K562 (cell line): ENCODE measurements around the gene NPC1L1. TPM values are rescaled to one million over a fixed set of nuclear protein-coding genes. Genes with fewer than 3 reads are reported as not detected.

ENCODE experiments used
- ATAC-seq: fragments of 200-7000 bp; cut with Tn5 transposase; 3 replicates; pipeline ENCODE4 v1.9.1; 2020; ENCODE audit warnings: moderate library complexity
- BruUV-seq: library from RNA; stranded (reverse); fragments of 400-500 nt; replicated peaks from 2 replicates; lab custom pipeline; 2021; lab: Mats Ljungman, UMichigan
- CTCF ChIA-PET: fragments of 300-600 bp; formaldehyde crosslinking; extraction: SDS; loops from one replicate; lab custom pipeline; 2021; ENCODE audit warnings: low intra/inter-chr PET ratio; lab: Yijun Ruan, JAX
- POLR2A ChIA-PET: fragments of 300-600, 350-650 bp; sonication (Branson Sonifier 250); formaldehyde crosslinking; extraction: SDS; loops from one replicate; lab custom pipeline; 2021; ENCODE audit warnings: antibody characterized with exemption, inconsistent platforms; lab: Yijun Ruan, JAX
- DNase-seq, 4 experiments: peaks; one replicate each; pipeline versions ENCODE4 v3.0.0 to v3.0.0-alpha.2; 2011 to 2018; ENCODE audit warnings: low spot score in 3 of 4, mixed read lengths in 3 of 4; ENCODE audit errors: extremely low read depth in 1 of 4
- FAIRE-seq: peaks from 2 replicates; lab custom pipeline; 2011; peaks lifted over from hg19 to GRCh38; lab: Jason Lieb, UNC
- H2AFZ ChIP-seq: 2 replicates; pipeline ENCODE4 v1.6.0; 2011; ENCODE audit warnings: low read depth, low read length, control low read depth, inconsistent platforms
- H3K27ac ChIP-seq: fragments of 200-600 bp; 3 replicates; pipeline ENCODE4 v1.8.0; 2011; ENCODE audit warnings: low read depth, mild to moderate bottlenecking, control low read depth, inconsistent platforms, low read length, moderate library complexity, mixed read lengths; ENCODE audit errors: extremely low read depth
- H3K27me3 ChIP-seq, 2 experiments: fragments of 300-600 bp in 1 of 2; 2 replicates in 1 of 2; 3 replicates in 1 of 2; pipeline versions ENCODE4 v1.6.0 to v1.8.0; 2011; ENCODE audit warnings: inconsistent platforms in 2 of 2, low read length in 2 of 2, mild to moderate bottlenecking in 1 of 2, mixed read lengths in 1 of 2, moderate library complexity in 1 of 2; ENCODE audit not compliant: control insufficient read depth in 2 of 2, insufficient read depth in 2 of 2
- H3K36me3 ChIP-seq: fragments of 300-600 bp; 3 replicates; pipeline ENCODE4 v1.8.0; 2011; ENCODE audit warnings: mild to moderate bottlenecking, low read length, inconsistent platforms; ENCODE audit not compliant: control insufficient read depth, insufficient read depth
- H3K4me1 ChIP-seq, 2 experiments: fragments of 200-600 bp in 1 of 2; replicated peaks in 1 of 2; 2 replicates in 1 of 2; 3 replicates in 1 of 2; pipeline versions ENCODE4 v1.5.1 to v1.8.0; 2011; ENCODE audit warnings: inconsistent platforms in 2 of 2, low read length in 2 of 2, mild to moderate bottlenecking in 1 of 2, mixed read lengths in 1 of 2, moderate library complexity in 1 of 2; ENCODE audit not compliant: control insufficient read depth in 2 of 2, insufficient read depth in 2 of 2
- H3K4me2 ChIP-seq: 2 replicates; pipeline ENCODE4 v1.6.1; 2011; ENCODE audit warnings: low read length, control low read depth, inconsistent platforms, mixed read lengths; ENCODE audit not compliant: insufficient read depth
- H3K4me3 ChIP-seq: fragments of 200-600 bp; sonication (generic), shearing (Covaris generic); 2 replicates; pipeline ENCODE4 v1.5.1; 2016; ENCODE audit warnings: control low read depth, inconsistent platforms
- H3K79me2 ChIP-seq: fragments of 200-600 bp; 3 replicates; pipeline ENCODE4 v1.8.0; 2011; ENCODE audit warnings: low read length, inconsistent platforms; ENCODE audit not compliant: control insufficient read depth, insufficient read depth
- H3K9ac ChIP-seq, 2 experiments: 2 replicates each; pipeline versions ENCODE4 v1.6.0 to v1.6.1; 2011; ENCODE audit warnings: low read depth in 2 of 2, low read length in 2 of 2, control low read depth in 1 of 2, inconsistent platforms in 1 of 2, mild to moderate bottlenecking in 1 of 2, mixed read lengths in 1 of 2; ENCODE audit not compliant: insufficient read depth in 1 of 2
- H3K9me1 ChIP-seq: one replicate; pipeline ENCODE4 v1.6.0; 2011; ENCODE audit warnings: inconsistent platforms, mild to moderate bottlenecking, low read length, moderate library complexity; ENCODE audit not compliant: control insufficient read depth, insufficient read depth
- H3K9me3 ChIP-seq: replicated peaks from 2 replicates; pipeline ENCODE4 v1.5.1; 2011; ENCODE audit warnings: low read depth, low read length, inconsistent platforms; ENCODE audit not compliant: control insufficient read depth, insufficient read depth
- H4K20me1 ChIP-seq: replicated peaks from 2 replicates; pipeline ENCODE4 v1.6.1; 2011; ENCODE audit warnings: low read length, inconsistent platforms, mixed read lengths; ENCODE audit not compliant: control insufficient read depth, insufficient read depth
- CTCF ChIP-seq, 3 experiments: IDR thresholded peaks in 2 of 3; conservative IDR thresholded peaks in 1 of 3; 2 replicates each; pipeline ENCODE4 v1.5.1; 2011 to 2012; ENCODE audit warnings: low read length in 3 of 3, mild to moderate bottlenecking in 3 of 3, control low read depth in 2 of 3, improper control_type of control experiment in 1 of 3, inconsistent platforms in 1 of 3, low read depth in 1 of 3, mixed read lengths in 1 of 3, moderate library complexity in 1 of 3; ENCODE audit not compliant: insufficient read depth in 2 of 3
- ETS1 ChIP-seq: conservative IDR thresholded peaks from 2 replicates; pipeline ENCODE4 v1.6.1; 2011; ENCODE audit warnings: low read depth, mild to moderate bottlenecking, low read length; ENCODE audit not compliant: control insufficient read depth
- GABPA ChIP-seq: fragments of 200-800 bp; sonication (Bioruptor generic); conservative IDR thresholded peaks from 2 replicates; pipeline ENCODE4 v1.6.1; 2016; ENCODE audit warnings: low read depth, missing genetic modification characterization, missing compliant biosample characterization
- GATAD2A ChIP-seq: fragments of 450-650 bp; IDR thresholded peaks from 2 replicates; pipeline ENCODE4 v1.6.1; 2017
- HCFC1 ChIP-seq: IDR thresholded peaks from 2 replicates; pipeline ENCODE4 v1.6.1; 2012; ENCODE audit warnings: low read depth, low read length, improper control_type of control experiment
- MEF2D ChIP-seq: conservative IDR thresholded peaks from 2 replicates; pipeline ENCODE4 v1.6.1; 2016; ENCODE audit warnings: low read depth, missing genetic modification characterization, missing compliant biosample characterization
- NR2C1 ChIP-seq, 2 experiments: fragments of 450-650 bp; IDR thresholded peaks; 2 replicates each; pipeline ENCODE4 v1.6.1; 2017; ENCODE audit warnings: mild to moderate bottlenecking in 2 of 2, antibody characterized with exemption in 1 of 2, inconsistent platforms in 1 of 2, missing compliant biosample characterization in 1 of 2, missing genetic modification characterization in 1 of 2
- SP1 ChIP-seq: sonication (generic); formaldehyde crosslinking; IDR thresholded peaks from 2 replicates; pipeline ENCODE4 v1.8.1; 2022; ENCODE audit warnings: mild to moderate bottlenecking, missing genetic modification reagents
- UBTF ChIP-seq, 2 experiments: IDR thresholded peaks; 2 replicates each; pipeline ENCODE4 v1.6.1; 2012; ENCODE audit warnings: improper control_type of control experiment in 2 of 2, low read depth in 2 of 2, low read length in 2 of 2, borderline replicate concordance in 1 of 2
- YY1 ChIP-seq, 3 experiments: IDR thresholded peaks; 2 replicates each; pipeline ENCODE4 v1.6.1; 2011; ENCODE audit warnings: low read length in 2 of 3, mild to moderate bottlenecking in 2 of 3, moderate library complexity in 2 of 3, borderline replicate concordance in 1 of 3, control low read depth in 1 of 3, low read depth in 1 of 3; ENCODE audit not compliant: insufficient read depth in 3 of 3, insufficient replicate concordance in 2 of 3, control insufficient read depth in 1 of 3, insufficient read length in 1 of 3; ENCODE audit errors: extremely low read depth in 1 of 3
- WGBS: fragments of 100-300 bp; shearing (Covaris generic); methylation state at CpG from one replicate; pipeline ENCODE4 v1.1.6; 2016; ENCODE audit warnings: low coverage, mixed read lengths; ENCODE audit not compliant: insufficient coverage; ENCODE audit errors: missing lambda C conversion rate; 5-methylcytosine and 5-hydroxymethylcytosine counted together
- in situ Hi-C: fragments of 300-500 bp; cut with MboI; formaldehyde crosslinking; loops from 4 replicates; pipeline ENCODE4 v1.15.0; 2018; ENCODE audit warnings: inconsistent platforms, mixed read lengths
- intact Hi-C: fragments of 100-400 bp; cut with micrococcal nuclease; formaldehyde crosslinking; loops from 2 replicates; pipeline ENCODE4 v1.14.2; 2022
- polyA plus RNA-seq, 8 experiments: library from polyadenylated mRNA; depleted of rRNA in 4 of 8; stranded (reverse) in 5 of 8; unstranded in 3 of 8; fragments of >200 nt; fragmentation: Nextera tagmentation in 2 of 8; fragmentation: Illumina TruSeq in 1 of 8; extraction: Ambion mirVana in 2 of 8; extraction: Trizol in 1 of 8; gene quantifications; 2 replicates each; pipeline versions ENCODE4 v1.2.1 to v1.2.3, GENCODE V29; 2011 to 2014; ENCODE audit warnings: inconsistent platforms in 1 of 8, missing spikeins in 1 of 8
- total RNA-seq, 7 experiments: library from RNA; depleted of rRNA in 6 of 7; stranded (reverse); fragments of >200 nt in 6 of 7; fragmentation: Illumina TruSeq in 2 of 7; extraction: Trizol in 2 of 7; gene quantifications; 2 replicates each; pipeline versions ENCODE4 v1.2.1 to v1.2.3, GENCODE V29; 2011 to 2021; ENCODE audit warnings: low replicate concordance in 1 of 7

The NPC1L1 gene
- total and polyA plus RNA-seq, 9 of the 15 experiments (the other 6 are each of a cell fraction or from before 2014, with no cell fraction given), result 0.01 to 0.18 (median 0.07) TPM; not detected in 4

GRCh38 chr7:44573464-44574286, 32.5 kb upstream of the NPC1L1 start, which contains the start of gene DDX56:
TSS of gene DDX56 (minus strand) at chr7:44573908. CDS start at chr7:44573895, 13 bp downstream.
- no TSS peak for BruUV-seq
- in situ Hi-C loops (no loop called here), intact Hi-C loops (no loop called here)
- Histone ChIP-seq H2AFZ (peak within 1 kb of the TSS; percentile 93), H4K20me1 (no peaks in the 10 kb centered on the region; the same call in 1 of the 2 replicates), H3K4me2 (peak within 1 kb of the TSS; percentile 97), H3K27ac (peak within 1 kb of the TSS; percentile 85), H3K4me3 (peak within 1 kb of the TSS; percentile 75), H3K27me3 (no peaks in the 10 kb centered on the region), H3K9ac (peak within 1 kb of the TSS; percentile 97 to 98), H3K4me1 (peaks cover 18 to 24% of the 10 kb centered on the region in 2 experiments; a peak in 4 of 5 replicates), H3K36me3 (peaks cover 69% of the 10 kb centered on the region), H3K9me1 (no peaks in the 10 kb centered on the region), H3K79me2 (peaks cover 59% of the 10 kb centered on the region), H3K9me3 (no peaks in the 10 kb centered on the region)
- ChIA-PET CTCF (interaction anchor here (0.7 kb wide), 1 partner anchor 563 kb away, joined by 4 read pairs; no protein-coding TSS in a partner anchor), POLR2A (interaction anchor here (0.6 to 4.3 kb wide), 19 partner anchors 8 to 513 kb away, joined by 3 to 38 read pairs (median 3); partner anchors contain the start of genes OGDH, PPIA, PURB and TMED4)
- WGBS, result under 1% methylated on average over 70 of the region's 74 CpGs
- DNase-seq, result peak; percentile 96 to 98 (median 97)
- ATAC-seq, result peak; percentile 98
- peak; percentile 98 for FAIRE-seq
- 0 out of 2 replicates have a peak, but pooled peaks have one; percentile 54 for TF ChIP-seq MEF2D (tag)
- TF ChIP-seq NR2C1 (IDR thresholded peaks at IDR 0.05), result no peak
- 0 out of 2 replicates have a peak, but pooled peaks have one; percentile 36 for TF ChIP-seq NR2C1 (tag; IDR thresholded peaks at IDR 0.05)
- TF ChIP-seq HCFC1, result peak; percentile 56; the same call in 1 of the 2 replicates
- TF ChIP-seq SP1 (CRISPR knock-in tag), result peak; percentile 60
- peak; percentile 96 for TF ChIP-seq GABPA (tag)
- TF ChIP-seq GATAD2A, result no peak
- TF ChIP-seq ETS1, result peak; percentile 71; the same call in 1 of the 2 replicates
- peak; percentile 67 to 93 (median 89) for TF ChIP-seq YY1 (IDR thresholded peaks at IDR 0.05; ENCODE audit: borderline replicate concordance in 1 of 3, control insufficient read depth in 1 of 3, extremely low read depth in 1 of 3, insufficient read depth in 3 of 3, insufficient read length in 1 of 3, insufficient replicate concordance in 2 of 3, low read depth in 1 of 3, low read length in 2 of 3)
- 0 out of 4 replicates have a peak, but pooled peaks of 1 of the 2 experiments have one; percentile 47 for TF ChIP-seq UBTF (IDR thresholded peaks at IDR 0.05; ENCODE audit: borderline replicate concordance in 1 of 2, low read depth in 2 of 2, low read length in 2 of 2)
- TF ChIP-seq CTCF (IDR thresholded peaks at IDR 0.05 in 2 of 3, conservative IDR thresholded peaks at IDR 0.05 in 1 of 3; ENCODE audit: insufficient read depth in 2 of 3, low read depth in 1 of 3, low read length in 3 of 3), result 0 out of 6 replicates have a peak, but pooled peaks of 1 of the 3 experiments have one; percentile 0
